HepG2 (cell line): ENCODE measurements around the gene MRI1. TPM values are rescaled to one million over a fixed set of nuclear protein-coding genes. Genes with fewer than 3 reads are reported as not detected.

Source experiments
- ATAC-seq: fragments of 200-7000 bp; cut with Tn5 transposase; 3 replicates; pipeline ENCODE4 v1.9.1; 2020; ENCODE audit warnings: mild to moderate bottlenecking, moderate library complexity
- BruUV-seq: library from RNA; stranded (reverse); fragments of 400-500 nt; replicated peaks from 2 replicates; lab custom pipeline; 2021; lab: Mats Ljungman, UMichigan
- CTCF ChIA-PET: fragments of 300-600 bp; formaldehyde crosslinking; extraction: SDS; loops from one replicate; lab custom pipeline; 2021; ENCODE audit warnings: low total read pairs, inconsistent platforms, low intra/inter-chr PET ratio; lab: Yijun Ruan, JAX
- POLR2A ChIA-PET: fragments of 350-600 bp; sonication (Branson Sonifier 250); formaldehyde crosslinking; loops from one replicate; lab custom pipeline; 2020; ENCODE audit warnings: antibody characterized with exemption, inconsistent platforms; lab: Yijun Ruan, JAX
- DNase-seq: peaks from one replicate; pipeline ENCODE4 v3.0.0-alpha.2; 2015; ENCODE audit warnings: low spot score
- FAIRE-seq: peaks from 3 replicates; lab custom pipeline; 2011; peaks lifted over from hg19 to GRCh38; lab: Jason Lieb, UNC
- H2AFZ ChIP-seq: one replicate; pipeline ENCODE4 v1.6.1; 2011; ENCODE audit warnings: low read length, inconsistent platforms
- H3K27ac ChIP-seq: fragments of 300-600 bp; 3 replicates; pipeline ENCODE4 v1.8.0; 2011; ENCODE audit warnings: mixed run types, mild to moderate bottlenecking, mixed read lengths, low read length, inconsistent platforms; ENCODE audit not compliant: insufficient read depth; ENCODE audit errors: extremely low read length
- H3K27me3 ChIP-seq, 2 experiments: fragments of 200-600 bp in 1 of 2; 2 replicates in 1 of 2; 3 replicates in 1 of 2; pipeline versions ENCODE4 v1.6.0 to v1.8.0; 2011; ENCODE audit warnings: low read length in 2 of 2, mild to moderate bottlenecking in 2 of 2, moderate library complexity in 2 of 2, inconsistent platforms in 1 of 2; ENCODE audit not compliant: insufficient read depth in 2 of 2, control insufficient read depth in 1 of 2
- H3K36me3 ChIP-seq, 2 experiments: fragments of 200-600 bp in 1 of 2; replicated peaks in 1 of 2; 2 replicates in 1 of 2; 3 replicates in 1 of 2; pipeline versions ENCODE4 v1.5.1 to v1.8.0; 2011; ENCODE audit warnings: low read length in 2 of 2, inconsistent platforms in 1 of 2; ENCODE audit not compliant: insufficient read depth in 2 of 2, control insufficient read depth in 1 of 2
- H3K4me1 ChIP-seq: 2 replicates; pipeline ENCODE4 v1.5.1; 2012; ENCODE audit warnings: low read length, inconsistent platforms; ENCODE audit not compliant: insufficient read depth
- H3K4me2 ChIP-seq: 2 replicates; pipeline ENCODE4 v1.6.0; 2011; ENCODE audit warnings: low read depth, low read length, inconsistent platforms
- H3K4me3 ChIP-seq, 3 experiments: fragments of 200-600 bp in 1 of 3; sonication (generic), shearing (Covaris generic) in 1 of 3; replicated peaks in 1 of 3; 2 replicates each; pipeline ENCODE4 v1.5.1; 2011 to 2016; ENCODE audit warnings: low read length in 3 of 3, inconsistent platforms in 2 of 3, low read depth in 2 of 3, mild to moderate bottlenecking in 2 of 3, control low read depth in 1 of 3, mixed read lengths in 1 of 3; ENCODE audit not compliant: insufficient read depth in 1 of 3
- H3K79me2 ChIP-seq: one replicate; pipeline ENCODE4 v1.6.1; 2011; ENCODE audit warnings: low read length, inconsistent platforms; ENCODE audit not compliant: insufficient read depth
- H3K9ac ChIP-seq: 2 replicates; pipeline ENCODE4 v1.6.0; 2011; ENCODE audit warnings: mild to moderate bottlenecking, low read depth, low read length, inconsistent platforms; ENCODE audit not compliant: insufficient read depth
- H3K9me3 ChIP-seq: 2 replicates; pipeline ENCODE4 v1.5.1; 2012; ENCODE audit warnings: mild to moderate bottlenecking, low read length
- H4K20me1 ChIP-seq: 2 replicates; pipeline ENCODE4 v1.6.0; 2011; ENCODE audit warnings: inconsistent platforms, mild to moderate bottlenecking, low read length, moderate library complexity; ENCODE audit not compliant: insufficient read depth
- AGO1 ChIP-seq: fragments of 200-400 bp; formaldehyde crosslinking; IDR thresholded peaks from 2 replicates; pipeline ENCODE4 v1.6.1; 2017; ENCODE audit warnings: mild to moderate bottlenecking, low read depth, low read length, moderate library complexity; ENCODE audit not compliant: poor library complexity, severe bottlenecking
- AKAP8 ChIP-seq: sonication (generic); formaldehyde crosslinking; IDR thresholded peaks from 2 replicates; pipeline ENCODE4 v1.5.1; 2020; ENCODE audit warnings: mild to moderate bottlenecking, missing genetic modification reagents
- EHMT2 ChIP-seq: fragments of 200-600 bp; sonication (generic); IDR thresholded peaks from 2 replicates; pipeline ENCODE4 v1.7.0; 2017; ENCODE audit warnings: antibody characterized with exemption, low read depth, low read length, borderline replicate concordance
- JUN ChIP-seq: sonication (generic); formaldehyde crosslinking; IDR thresholded peaks from 2 replicates; pipeline ENCODE4 v1.4.0; 2020; ENCODE audit warnings: mild to moderate bottlenecking, missing genetic modification reagents
- MTERF4 ChIP-seq: sonication (generic); formaldehyde crosslinking; IDR thresholded peaks from 2 replicates; pipeline ENCODE4 v1.8.0; 2023; ENCODE audit warnings: mild to moderate bottlenecking, missing genetic modification reagents
- POLR2A ChIP-seq, 2 experiments: IDR thresholded peaks; 2 replicates each; pipeline ENCODE4 v1.6.1; 2011; ENCODE audit warnings: low read depth in 2 of 2, low read length in 2 of 2, mild to moderate bottlenecking in 1 of 2, moderate library complexity in 1 of 2; ENCODE audit not compliant: insufficient read depth in 1 of 2
- TBP ChIP-seq: sonication (generic); formaldehyde crosslinking; IDR thresholded peaks from 2 replicates; pipeline ENCODE4 v1.5.0; 2020; ENCODE audit warnings: missing genetic modification reagents
- TOE1 ChIP-seq: sonication (generic); formaldehyde crosslinking; IDR thresholded peaks from 2 replicates; pipeline ENCODE4 v1.4.0; 2020; ENCODE audit warnings: mild to moderate bottlenecking, missing genetic modification reagents
- TP53 ChIP-seq: sonication (generic); formaldehyde crosslinking; conservative IDR thresholded peaks from 2 replicates; pipeline ENCODE4 v1.4.0; 2020; ENCODE audit warnings: missing genetic modification reagents
- ZC3H13 ChIP-seq: sonication (generic); formaldehyde crosslinking; IDR thresholded peaks from 2 replicates; pipeline ENCODE4 v1.8.1; 2023; ENCODE audit warnings: mild to moderate bottlenecking, missing genetic modification reagents, moderate library complexity
- ZFP82 ChIP-seq: sonication (generic); formaldehyde crosslinking; IDR thresholded peaks from 2 replicates; pipeline ENCODE4 v1.5.1; 2020; ENCODE audit warnings: mild to moderate bottlenecking, missing genetic modification reagents, borderline replicate concordance
- ZMAT5 ChIP-seq: sonication (generic); formaldehyde crosslinking; IDR thresholded peaks from 2 replicates; pipeline ENCODE4 v1.5.0; 2020; ENCODE audit warnings: mild to moderate bottlenecking, low read depth, missing genetic modification reagents, borderline replicate concordance
- ZMYM3 ChIP-seq: sonication (generic); formaldehyde crosslinking; IDR thresholded peaks from 2 replicates; pipeline ENCODE4 v1.5.1; 2020; ENCODE audit warnings: mild to moderate bottlenecking, missing genetic modification reagents
- ZNF121 ChIP-seq: sonication (generic); formaldehyde crosslinking; IDR thresholded peaks from 2 replicates; pipeline ENCODE4 v1.5.0; 2020; ENCODE audit warnings: mild to moderate bottlenecking, missing genetic modification reagents
- ZNF549 ChIP-seq: sonication (generic); formaldehyde crosslinking; IDR thresholded peaks from 2 replicates; pipeline ENCODE4 v1.5.0; 2020; ENCODE audit warnings: missing genetic modification reagents
- ZNF552 ChIP-seq: sonication (generic); formaldehyde crosslinking; IDR thresholded peaks from 2 replicates; pipeline ENCODE4 v1.9.0; 2022; ENCODE audit warnings: missing genetic modification reagents, mild to moderate bottlenecking, borderline replicate concordance
- ZNF652 ChIP-seq: IDR thresholded peaks from 2 replicates; pipeline ENCODE4 v1.6.1; 2016; ENCODE audit warnings: low read depth, borderline replicate concordance
- WGBS: methylation state at CpG from one replicate; pipeline ENCODE4 v1.1.6; 2017; ENCODE audit warnings: low lambda C conversion rate; 5-methylcytosine and 5-hydroxymethylcytosine counted together
- in situ Hi-C: cut with HindIII; loops from 2 replicates; pipeline ENCODE4 v1.10.0; 2017; ENCODE audit warnings: low pct_unique_long_range_greater_than_20kb; ENCODE audit not compliant: extremely low pct_ligation_motif_present
- intact Hi-C: fragments of 100-400 bp; cut with micrococcal nuclease; formaldehyde crosslinking; loops from one replicate; pipeline ENCODE4 v1.10.0; 2022; ENCODE audit not compliant: unreplicated experiment
- polyA plus RNA-seq, 8 experiments: library from polyadenylated mRNA; depleted of rRNA in 3 of 8; stranded (reverse) in 7 of 8; unstranded in 1 of 8; fragments of >200 nt; fragmentation: Illumina TruSeq in 4 of 8; extraction: Trizol in 4 of 8; gene quantifications; 2 replicates each; pipeline versions ENCODE4 v1.2.1 to v1.2.3, GENCODE V29; 2011 to 2016; ENCODE audit warnings: low read depth in 4 of 8, missing spikeins in 1 of 8, mixed read lengths in 1 of 8; ENCODE audit not compliant: insufficient read depth in 1 of 8
- total RNA-seq, 5 experiments: library from RNA; depleted of rRNA; stranded (reverse); fragments of >200 nt; fragmentation: Illumina TruSeq; extraction: Trizol; gene quantifications; 2 replicates each; pipeline ENCODE4 v1.2.3, GENCODE V29; 2016; ENCODE audit warnings: low read depth in 1 of 5
- TF ChIP-seq, protein P1 (sequence below): sonication (generic); formaldehyde crosslinking; IDR thresholded peaks from 2 replicates; pipeline ENCODE4 v1.9.0; 2022; ENCODE audit warnings: missing genetic modification reagents, mild to moderate bottlenecking, borderline replicate concordance
- TF ChIP-seq, protein P2 (sequence below): sonication (generic); formaldehyde crosslinking; IDR thresholded peaks from 2 replicates; pipeline ENCODE4 v1.5.0; 2020; ENCODE audit warnings: mild to moderate bottlenecking, missing genetic modification reagents

MRI1 gene
- total and polyA plus RNA-seq, 2 of the 13 experiments (the other 11 are each of a cell fraction or from before 2014, with no cell fraction given): 20.1 to 20.6 TPM

DNA sequence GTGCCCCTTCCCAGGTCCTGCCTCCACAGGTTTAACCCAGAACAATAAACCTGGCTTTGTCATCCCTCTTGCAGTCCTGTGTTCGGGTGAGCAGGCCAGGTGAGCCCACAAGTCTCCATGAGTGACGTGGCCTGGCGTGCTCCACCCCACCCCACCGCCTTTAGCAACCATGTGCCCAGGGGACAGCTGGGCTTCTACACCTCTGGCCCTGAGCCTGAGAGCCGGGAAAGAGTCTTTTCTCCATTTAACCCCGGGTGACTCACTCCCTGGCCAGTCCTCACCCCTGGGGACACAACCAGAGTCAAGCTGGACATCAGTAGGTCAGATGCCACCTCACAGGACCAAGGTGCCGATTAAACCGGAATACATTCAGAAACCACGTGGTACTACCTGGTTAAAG lies 14.1 kb downstream of the MRI1 start (continued):
- no peak for TF ChIP-seq ZFP82
- no peak for TF ChIP-seq ZMAT5 (CRISPR knock-in tag)
- no peak for TF ChIP-seq ZNF652 (CRISPR knock-in tag)
- TF ChIP-seq EHMT2: no peak
- no peak for TF ChIP-seq TOE1
- TF ChIP-seq AGO1: no peak
- TF ChIP-seq TBP (CRISPR knock-in tag): no peak
- TF ChIP-seq, protein P1, sequence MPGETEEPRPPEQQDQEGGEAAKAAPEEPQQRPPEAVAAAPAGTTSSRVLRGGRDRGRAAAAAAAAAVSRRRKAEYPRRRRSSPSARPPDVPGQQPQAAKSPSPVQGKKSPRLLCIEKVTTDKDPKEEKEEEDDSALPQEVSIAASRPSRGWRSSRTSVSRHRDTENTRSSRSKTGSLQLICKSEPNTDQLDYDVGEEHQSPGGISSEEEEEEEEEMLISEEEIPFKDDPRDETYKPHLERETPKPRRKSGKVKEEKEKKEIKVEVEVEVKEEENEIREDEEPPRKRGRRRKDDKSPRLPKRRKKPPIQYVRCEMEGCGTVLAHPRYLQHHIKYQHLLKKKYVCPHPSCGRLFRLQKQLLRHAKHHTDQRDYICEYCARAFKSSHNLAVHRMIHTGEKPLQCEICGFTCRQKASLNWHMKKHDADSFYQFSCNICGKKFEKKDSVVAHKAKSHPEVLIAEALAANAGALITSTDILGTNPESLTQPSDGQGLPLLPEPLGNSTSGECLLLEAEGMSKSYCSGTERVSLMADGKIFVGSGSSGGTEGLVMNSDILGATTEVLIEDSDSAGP (CRISPR knock-in tag): no peak
- no peak for TF ChIP-seq TP53 (CRISPR knock-in tag)
- TF ChIP-seq ZNF549: no peak
- no peak for TF ChIP-seq MTERF4 (CRISPR knock-in tag)

DNA sequence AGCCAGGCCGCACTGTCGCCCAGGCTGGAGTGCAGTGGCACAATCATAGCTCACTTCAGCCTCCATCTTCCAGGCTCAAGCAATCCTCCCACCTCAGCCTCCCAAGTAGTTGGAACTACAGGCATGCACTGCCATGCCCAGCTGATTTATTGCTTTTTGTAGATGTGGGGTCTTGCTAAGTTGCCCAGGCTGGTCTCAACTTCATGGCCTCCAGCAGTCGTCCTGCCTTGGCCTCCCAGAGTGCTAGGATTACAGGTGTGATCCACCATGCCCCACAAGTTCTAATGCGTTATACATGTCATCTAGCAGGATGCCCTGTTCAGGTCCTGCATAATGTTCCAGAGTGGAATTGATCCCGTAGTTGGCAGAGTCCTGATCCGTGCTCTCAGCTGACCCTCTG lies 14.5 kb downstream of the MRI1 start:
- 94% methylated on average over 6 of the region's 6 CpGs for whole genome bisulfite sequencing
- peak; percentile 92 for TF ChIP-seq ZNF121 (CRISPR knock-in tag)
- 0 out of 2 replicates have a peak, but pooled peaks have one; percentile 39 for TF ChIP-seq AKAP8 (CRISPR knock-in tag)
- TF ChIP-seq, protein P2, sequence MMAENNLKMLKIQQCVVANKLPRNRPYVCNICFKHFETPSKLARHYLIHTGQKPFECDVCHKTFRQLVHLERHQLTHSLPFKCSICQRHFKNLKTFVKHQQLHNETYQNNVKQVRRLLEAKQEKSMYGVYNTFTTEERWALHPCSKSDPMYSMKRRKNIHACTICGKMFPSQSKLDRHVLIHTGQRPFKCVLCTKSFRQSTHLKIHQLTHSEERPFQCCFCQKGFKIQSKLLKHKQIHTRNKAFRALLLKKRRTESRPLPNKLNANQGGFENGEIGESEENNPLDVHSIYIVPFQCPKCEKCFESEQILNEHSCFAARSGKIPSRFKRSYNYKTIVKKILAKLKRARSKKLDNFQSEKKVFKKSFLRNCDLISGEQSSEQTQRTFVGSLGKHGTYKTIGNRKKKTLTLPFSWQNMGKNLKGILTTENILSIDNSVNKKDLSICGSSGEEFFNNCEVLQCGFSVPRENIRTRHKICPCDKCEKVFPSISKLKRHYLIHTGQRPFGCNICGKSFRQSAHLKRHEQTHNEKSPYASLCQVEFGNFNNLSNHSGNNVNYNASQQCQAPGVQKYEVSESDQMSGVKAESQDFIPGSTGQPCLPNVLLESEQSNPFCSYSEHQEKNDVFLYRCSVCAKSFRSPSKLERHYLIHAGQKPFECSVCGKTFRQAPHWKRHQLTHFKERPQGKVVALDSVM (CRISPR knock-in tag): peak; percentile 62
- TF ChIP-seq POLR2A (IDR thresholded peaks at IDR 0.05; ENCODE audit: insufficient read depth in 1 of 2, low read depth in 2 of 2, low read length in 2 of 2): peak in 1 of 2 experiments; percentile 15; a peak in 1 of 4 replicates
- TF ChIP-seq ZC3H13 (CRISPR knock-in tag): peak; percentile 57; the same call in 1 of the 2 replicates
- TF ChIP-seq ZMYM3 (CRISPR knock-in tag): no peak
- TF ChIP-seq JUN: no peak
- TF ChIP-seq ZNF552 (CRISPR knock-in tag): no peak
- intact Hi-C loops (no loop called here), in situ Hi-C loops (no loop called here)
- ATAC-seq: no peak
- FAIRE-seq: no peak
- Histone ChIP-seq H3K9me3 (no peaks in the 10 kb centered on the region), H3K9ac (no peak overlapping the region), H3K4me3 (no peak overlapping the region), H3K79me2 (peaks cover 20% of the 10 kb centered on the region), H3K4me2 (no peak overlapping the region), H3K27me3 (peaks cover 0 to 7% of the 10 kb centered on the region in 2 experiments; a peak in 2 of 5 replicates), H2AFZ (no peak overlapping the region), H4K20me1 (peaks cover 3% of the 10 kb centered on the region; the same call in 1 of the 2 replicates), H3K36me3 (peaks cover 3 to 21% of the 10 kb centered on the region in 2 experiments), H3K27ac (no peak overlapping the region), H3K4me1 (peaks cover 33% of the 10 kb centered on the region)
- ChIA-PET CTCF (no interaction called here), POLR2A (interaction anchor here (1.0 kb wide), 1 partner anchor 9 kb away, joined by 3 read pairs; no protein-coding TSS in a partner anchor)
- DNase-seq: no peak
- BruUV-seq: no TSS peak
